ENCODE data around the gene FDPS.
"Not testable (repeated sequence)": the region's sequence is repeated elsewhere in the genome, so short reads cannot be mapped to it uniquely, and the experiment has no call there.

Gene FDPS

GRCh38 chr1:155320252-155320651 is 11.6 kb downstream of the FDPS start:
- no peak for DNase-seq (ENCODE audit: low read depth)

GRCh38 chr1:155320661-155321617 is 12.3 kb downstream of the FDPS start, which contains the start of gene RUSC1:
TSS of gene RUSC1 (plus strand) at chr1:155320894. CDS start at chr1:155321774, 880 bp downstream.
- DNase-seq (ENCODE audit: low read depth), result no peak

GRCh38 chr1:155321639-155322503 is 13.2 kb downstream of the FDPS start:
- DNase-seq (ENCODE audit: low read depth), result no peak

- no peak for DNase-seq (ENCODE audit: low read depth)
Observed at GRCh38 chr1:155322571-155322952, 13.9 kb downstream of the FDPS start.

GRCh38 chr1:155322953-155323728 is 14.5 kb downstream of the FDPS start:
- DNase-seq (ENCODE audit: low read depth), result peak; percentile 89

GRCh38 chr1:155323729-155324036 is 15.0 kb downstream of the FDPS start:
- peak; percentile 67 for DNase-seq (ENCODE audit: low read depth)

GRCh38 chr1:155324037-155324716 is 15.5 kb downstream of the FDPS start:
- peak; percentile 91 for DNase-seq (ENCODE audit: low read depth)

- DNase-seq (ENCODE audit: low read depth), result no peak
Observed at GRCh38 chr1:155324717-155325602, 16.3 kb downstream of the FDPS start.

- DNase-seq (ENCODE audit: low read depth), result no peak
Observed at GRCh38 chr1:155325603-155325893, 16.9 kb downstream of the FDPS start.

GRCh38 chr1:155326020-155326526 is 17.4 kb downstream of the FDPS start:
- DNase-seq (ENCODE audit: low read depth), result no peak

GRCh38 chr1:155326631-155327037 is 18.0 kb downstream of the FDPS start:
- DNase-seq (ENCODE audit: low read depth), result no peak

GRCh38 chr1:155327981-155328380 is 19.3 kb downstream of the FDPS start:
- DNase-seq (ENCODE audit: low read depth), result no peak

- DNase-seq (ENCODE audit: low read depth), result not testable (repeated sequence)
Observed at GRCh38 chr1:155328856-155329255, 20.2 kb downstream of the FDPS start.

- DNase-seq (ENCODE audit: low read depth), result no peak
Observed at GRCh38 chr1:155329980-155330598, 21.4 kb downstream of the FDPS start.

GRCh38 chr1:155334962-155335361 is 26.3 kb downstream of the FDPS start:
- no peak for DNase-seq (ENCODE audit: low read depth)

- no peak for DNase-seq (ENCODE audit: low read depth)
Observed at GRCh38 chr1:155339515-155340097, 30.9 kb downstream of the FDPS start.

- no peak for DNase-seq (ENCODE audit: low read depth)
Observed at GRCh38 chr1:155342842-155343241, 34.2 kb downstream of the FDPS start.

GRCh38 chr1:155352631-155353030 is 44.0 kb downstream of the FDPS start:
- no peak for DNase-seq (ENCODE audit: low read depth)

- no peak for DNase-seq (ENCODE audit: low read depth)
Observed at GRCh38 chr1:155360051-155360450, 51.4 kb downstream of the FDPS start.

Measured in GM04503 (cell line).